ENCODE measurements around the gene ATOX1.
A peak's percentile ranks its signal among the peaks of the same experiment; 100 is the strongest.

ATOX1 gene

DNA sequence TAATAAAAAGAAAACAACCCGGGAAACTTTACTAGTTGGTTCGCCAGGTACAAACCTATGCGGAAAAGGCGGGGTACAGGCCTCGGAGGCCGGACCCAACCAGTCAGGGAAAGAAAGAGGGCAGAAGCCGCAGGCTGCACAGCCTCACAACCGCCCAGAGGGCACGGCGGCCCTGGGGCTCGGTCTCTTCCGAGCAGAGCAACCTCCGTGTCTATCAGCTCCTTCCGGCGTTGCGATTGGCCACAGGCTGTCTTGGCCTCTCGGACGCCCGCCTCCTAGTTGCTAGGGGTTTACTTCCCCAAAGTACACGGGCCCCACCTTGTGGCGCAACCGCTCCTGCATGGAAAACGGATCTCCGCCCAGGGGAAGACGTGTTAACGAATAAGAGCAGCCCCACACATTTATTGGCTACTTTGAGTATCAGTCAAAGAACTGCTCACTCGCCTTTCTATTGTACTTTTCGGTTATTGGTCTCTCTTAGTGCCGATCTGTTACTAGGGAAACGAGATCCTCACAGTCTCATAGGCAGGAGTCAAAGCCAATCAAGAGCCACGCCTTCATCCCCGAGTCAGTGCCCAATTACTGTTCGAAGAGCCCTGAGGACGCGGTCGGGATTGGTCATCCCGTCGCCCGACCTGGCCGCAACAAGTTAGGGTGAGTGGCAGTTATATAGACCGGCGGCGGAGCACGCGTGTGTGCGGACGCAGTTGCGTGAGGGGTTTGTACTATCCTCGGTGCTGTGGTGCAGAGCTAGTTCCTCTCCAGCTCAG, 13.0 kb upstream of the ATOX1 start, which contains the start of gene G3BP1:
G3BP1 (plus strand) TSS at position 696 of the 770 bp plus-strand sequence. CDS start 14,667 bp downstream, outside the sequence.
- intact Hi-C loops (cut with DNase I) = loop anchor here (1.0 kb wide), 1 partner anchor 13 kb away; the partner anchor contains the start of gene ATOX1

DNA sequence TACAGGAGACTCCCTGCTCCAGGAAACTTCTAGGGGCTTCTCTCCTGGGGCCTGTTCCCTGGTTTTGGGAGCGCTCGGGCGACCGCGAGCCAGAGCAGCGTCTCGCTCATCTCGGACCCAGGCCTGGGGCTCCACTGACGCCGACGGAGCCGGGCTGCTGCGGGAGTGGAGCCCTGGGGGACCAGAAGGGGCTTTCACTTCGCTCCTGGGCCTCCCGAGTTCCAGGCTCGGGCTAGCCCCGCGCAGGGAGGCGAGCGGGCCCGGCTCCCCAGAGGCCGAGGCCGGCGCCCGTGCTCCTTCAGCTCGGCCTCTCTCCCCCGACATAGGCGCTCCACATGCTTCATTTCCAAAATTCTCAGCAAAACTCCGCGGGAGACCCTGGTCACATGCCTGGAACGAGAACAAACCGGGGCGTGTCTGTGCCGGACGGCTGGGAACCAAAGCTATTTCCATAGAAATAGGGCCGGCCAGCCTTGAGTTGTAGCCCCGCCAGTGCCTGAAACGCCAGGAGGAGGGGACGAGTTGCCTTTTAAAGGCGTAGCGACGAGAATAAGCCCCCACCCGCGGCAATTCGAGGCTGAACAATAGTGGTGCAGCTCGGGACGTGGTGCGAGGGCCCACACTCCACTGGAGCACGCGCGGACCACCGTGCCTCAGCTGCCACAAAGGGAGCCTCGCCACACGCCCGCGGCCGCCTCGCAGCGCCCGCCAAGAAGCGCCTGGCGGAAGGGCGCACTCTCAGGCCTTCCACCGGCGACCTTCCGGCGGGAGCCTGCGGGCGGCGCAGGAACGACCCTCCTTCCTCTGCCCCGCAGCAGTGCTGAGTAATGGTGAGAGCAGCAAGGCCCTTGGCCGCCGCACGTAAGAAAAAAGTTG, 12.2 kb upstream of the ATOX1 start:
- peak; percentile 55 to 87 (median 72) for DNase-seq

More for the DNA sequence above, 13.0 kb upstream of the ATOX1 start, which contains the start of gene G3BP1:
- peak; percentile 98 to 100 (median 100) for DNase-seq

DNA sequence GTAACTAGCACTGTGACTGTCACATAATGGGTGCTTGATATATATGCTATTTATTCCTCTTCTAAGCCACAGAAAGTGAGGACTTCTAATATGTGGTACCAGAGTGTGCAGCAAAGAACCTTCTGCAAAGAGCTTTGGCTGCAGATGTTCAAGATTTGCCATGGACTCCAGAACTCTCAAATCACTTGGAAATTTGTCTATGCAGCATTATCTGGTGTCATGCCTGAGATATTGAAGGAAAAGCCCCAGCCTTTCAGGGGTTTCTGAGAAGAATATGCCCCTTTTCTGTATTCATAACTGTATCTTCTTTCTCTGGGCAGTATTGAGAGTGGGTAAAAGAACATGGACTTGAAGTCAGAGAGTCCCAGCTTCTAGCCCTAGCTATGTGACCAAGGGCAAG, 8.5 kb upstream of the ATOX1 start:
- intact Hi-C loops (cut with DNase I) = no loop called here
- no peak for DNase-seq

More for the DNA sequence above, 12.2 kb upstream of the ATOX1 start:
- intact Hi-C loops (cut with DNase I) = loop anchor here (1.0 kb wide), 1 partner anchor 12 kb away; the partner anchor contains the start of gene ATOX1

DNA sequence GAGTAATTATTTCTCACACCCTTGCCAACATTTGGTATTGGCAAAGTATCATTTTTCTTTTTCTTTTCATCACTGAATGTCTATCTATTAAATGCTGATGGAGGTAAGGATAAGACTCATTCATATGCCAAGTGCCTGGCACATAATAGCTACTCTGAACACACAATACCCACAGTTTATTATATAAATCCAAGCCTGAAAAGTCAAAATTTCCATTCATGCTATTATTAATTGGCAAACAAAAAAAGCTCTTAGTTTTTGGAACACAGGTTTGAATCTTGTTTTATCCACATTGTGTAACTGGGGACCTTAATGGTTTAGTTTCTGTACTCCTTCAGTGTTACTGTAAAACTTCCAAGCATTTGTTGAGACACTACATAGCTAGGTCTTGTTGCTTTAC, 6.4 kb upstream of the ATOX1 start:
- intact Hi-C loops (cut with DNase I) = no loop called here
- no peak for DNase-seq

DNA sequence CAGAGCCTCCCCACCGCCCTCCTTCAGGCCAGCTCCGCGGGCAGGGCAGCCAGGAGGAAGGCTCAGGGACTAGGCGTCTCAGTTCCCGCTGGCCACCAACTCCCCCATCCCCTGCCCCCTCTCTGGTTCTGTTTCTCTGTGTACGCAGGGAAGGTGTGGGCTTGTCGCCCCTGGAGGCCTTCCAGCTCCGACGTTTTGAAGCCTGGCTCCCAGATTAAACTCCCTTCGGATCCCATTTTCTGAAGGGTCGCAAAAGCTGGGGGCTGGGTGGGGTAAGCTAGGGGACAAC, 346 bp downstream of the ATOX1 start:
- DNase-seq = peak in 9 of 42 donors; percentile 13 to 57 (median 32)
- intact Hi-C loops (cut with DNase I) = loop anchor here (1.0 kb wide), 1 partner anchor 13 kb away; the partner anchor contains the start of gene G3BP1

DNA sequence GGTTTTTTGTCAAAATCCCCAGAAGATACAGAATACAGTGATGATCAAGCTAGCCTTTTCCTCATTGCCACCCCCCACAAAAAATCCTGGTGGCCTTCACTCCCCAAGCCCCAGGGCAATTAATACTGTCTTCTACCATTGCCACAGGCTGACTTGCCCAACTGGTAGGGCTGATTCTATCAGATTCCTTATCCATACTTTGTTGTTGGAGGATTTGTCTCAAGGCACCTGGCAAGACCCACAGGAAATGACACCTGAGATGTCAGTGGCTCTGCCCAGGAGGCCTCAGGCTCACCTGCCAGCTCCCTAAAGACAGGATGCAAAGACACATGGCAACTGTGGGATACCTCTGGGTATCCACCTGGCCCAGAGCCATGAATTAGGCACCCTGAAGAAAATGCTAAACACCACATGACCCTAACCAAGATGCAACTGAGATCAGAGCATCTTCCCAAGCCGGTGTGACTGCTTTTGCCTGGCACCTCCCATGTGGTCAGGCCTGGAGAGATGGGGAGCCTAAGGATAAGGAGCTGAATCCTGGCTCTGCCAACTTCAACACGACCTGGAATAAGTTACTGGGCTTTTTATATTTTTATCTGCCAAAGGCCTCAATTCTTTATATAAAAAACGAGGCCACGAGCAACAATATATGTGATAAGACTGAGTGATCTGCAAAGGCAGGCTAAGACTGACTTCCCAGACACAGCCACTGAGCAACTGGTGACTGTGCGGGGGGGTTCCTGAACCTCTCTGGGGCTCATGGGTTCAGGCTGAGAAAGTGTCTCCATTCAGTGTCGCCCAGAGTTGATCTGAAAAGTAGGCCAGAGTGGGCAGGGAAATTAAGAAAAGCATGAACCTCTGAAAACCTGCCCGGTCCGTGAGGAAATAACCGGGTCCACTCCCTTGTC, 944 bp downstream of the ATOX1 start:
- intact Hi-C loops (cut with DNase I) = loop anchor here (1.0 kb wide), 1 partner anchor 14 kb away; the partner anchor contains the start of gene G3BP1
- DNase-seq = peak in 7 of 42 donors; percentile 16 to 33 (median 31)

DNA sequence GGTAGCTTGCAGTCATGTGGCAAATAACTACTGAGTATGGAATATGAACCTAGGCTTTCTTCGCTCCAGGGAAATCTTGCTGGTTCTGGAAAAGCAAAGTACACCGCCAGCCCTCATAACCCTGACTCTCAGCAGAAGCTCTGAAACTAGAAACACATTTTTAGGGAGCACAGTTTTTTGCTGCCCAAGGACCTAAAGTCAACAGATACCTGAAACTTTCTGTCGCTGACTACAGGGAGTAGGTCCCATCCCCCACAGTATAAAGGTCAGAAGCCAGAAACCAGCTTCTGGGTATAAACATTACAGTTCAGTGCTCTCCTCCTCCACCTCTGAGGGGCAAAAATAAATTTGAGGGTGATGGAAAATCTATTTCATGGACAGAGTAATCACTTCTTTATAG, 3.0 kb downstream of the ATOX1 start:
- intact Hi-C loops (cut with DNase I) = no loop called here
- DNase-seq = no peak

DNA sequence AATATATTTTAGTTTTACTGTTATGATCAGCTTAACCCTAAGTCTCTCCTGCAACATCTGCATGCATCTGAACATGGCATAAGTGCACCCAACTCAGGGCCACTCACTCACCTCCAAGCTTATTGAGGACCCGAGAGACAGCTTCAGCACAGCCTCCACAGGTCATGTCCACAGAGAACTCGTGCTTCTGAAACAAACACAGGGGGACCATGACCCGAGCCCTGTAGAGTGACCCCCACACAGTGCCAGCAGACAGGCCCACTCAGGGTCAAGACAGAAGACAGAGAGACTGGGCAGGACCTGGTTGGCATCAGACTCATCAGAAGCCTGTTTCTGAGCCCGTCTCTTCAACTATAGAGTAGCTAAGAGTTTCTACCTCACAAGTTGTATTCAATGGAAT, 6.8 kb downstream of the ATOX1 start:
- no peak for DNase-seq
- intact Hi-C loops (cut with DNase I) = no loop called here

DNA sequence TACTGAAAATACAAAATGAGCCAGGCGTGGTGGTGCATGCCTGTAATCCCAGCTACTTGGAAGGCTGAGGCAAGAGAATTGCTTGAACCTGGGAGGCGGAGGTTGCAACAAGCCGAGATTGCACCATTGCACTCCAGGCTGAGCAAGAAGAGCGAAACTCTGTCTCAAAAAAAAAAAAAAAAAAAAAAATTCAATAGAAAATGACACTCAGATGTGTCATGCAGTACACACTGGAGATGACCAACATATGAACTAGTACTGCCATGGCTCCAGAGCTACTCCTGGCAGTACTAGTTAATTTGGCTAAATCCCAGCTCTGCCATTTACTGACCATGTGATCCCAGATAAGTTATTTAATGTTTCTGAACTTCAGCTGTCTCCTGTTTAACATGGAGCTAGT, 7.3 kb downstream of the ATOX1 start:
- DNase-seq = no peak
- intact Hi-C loops (cut with DNase I) = no loop called here

DNA sequence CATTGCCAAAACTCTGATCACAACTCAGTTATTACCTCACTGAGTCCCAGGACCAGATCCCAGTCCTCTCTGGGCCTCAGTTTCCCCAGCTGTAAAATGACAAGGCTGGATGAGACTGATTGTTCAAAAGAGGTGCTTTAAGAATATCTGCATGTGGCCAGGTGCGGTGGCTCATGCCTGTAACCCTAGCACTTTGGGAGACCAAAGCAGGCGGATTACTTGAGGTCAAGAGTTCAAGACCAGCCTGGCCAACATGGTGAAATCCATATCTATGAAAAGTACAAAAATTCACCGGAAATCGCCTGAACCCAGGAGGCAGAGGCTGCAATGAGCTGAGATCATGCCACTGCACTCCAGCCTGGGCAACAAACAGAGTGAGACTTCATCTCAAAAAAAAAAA, 8.3 kb downstream of the ATOX1 start:
- intact Hi-C loops (cut with DNase I) = no loop called here
- no peak for DNase-seq

DNA sequence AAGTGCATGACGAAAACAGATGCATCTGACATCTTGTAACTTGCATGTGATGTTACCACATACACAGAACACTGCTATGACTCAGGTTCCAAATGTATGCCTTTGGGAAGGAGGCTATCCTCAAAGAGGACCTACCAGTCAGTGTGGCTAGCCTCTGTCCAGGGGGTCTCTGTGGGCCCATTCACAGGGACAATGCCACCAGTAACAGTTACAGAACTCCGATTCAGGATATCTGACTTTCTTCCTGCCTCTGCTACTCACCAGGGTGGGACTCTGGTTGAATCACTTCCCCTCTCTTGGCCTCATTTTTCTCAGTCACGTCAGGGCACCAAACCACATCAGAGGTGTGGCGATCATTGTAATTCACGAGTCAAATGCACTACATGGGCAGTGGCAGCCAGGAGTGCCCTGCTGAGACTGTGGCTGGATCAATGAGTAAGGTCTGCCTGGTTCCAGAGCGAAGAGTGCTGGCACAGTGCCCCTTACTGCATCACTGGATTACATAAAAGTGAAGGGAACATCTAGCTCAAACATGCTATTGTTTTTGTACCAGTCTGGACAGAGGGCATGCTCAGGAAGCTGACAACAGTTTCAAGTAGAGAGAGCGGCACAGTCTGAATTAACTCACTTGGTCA, 13.2 kb downstream of the ATOX1 start:
- peak; percentile 60 to 95 (median 81) for DNase-seq
- intact Hi-C loops (cut with DNase I) = loop anchor here (10.0 kb wide), 1 partner anchor 300 kb away; the partner anchor contains the start of gene SLC36A1

DNA sequence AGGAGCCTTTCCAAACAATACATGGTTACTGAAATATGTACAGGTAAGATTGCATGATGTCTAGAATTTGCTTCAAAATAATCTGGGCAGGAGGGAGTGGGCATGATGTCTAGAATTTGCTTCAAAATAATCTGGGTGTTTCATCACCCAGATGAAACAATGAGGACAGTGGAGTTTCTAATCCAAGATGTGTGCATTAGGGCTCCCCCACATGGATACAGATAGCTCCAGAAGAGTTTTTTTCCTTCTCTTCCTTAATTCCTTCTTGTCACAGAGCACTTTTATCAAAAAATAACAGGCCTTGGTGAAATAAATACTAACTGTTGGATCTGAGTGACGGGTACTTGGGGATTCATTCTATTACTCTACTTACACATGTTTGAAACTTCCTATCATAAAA, 14.9 kb downstream of the ATOX1 start:
- intact Hi-C loops (cut with DNase I) = loop anchor here (10.0 kb wide), 1 partner anchor 299 kb away; the partner anchor contains the start of gene SLC36A1

DNA sequence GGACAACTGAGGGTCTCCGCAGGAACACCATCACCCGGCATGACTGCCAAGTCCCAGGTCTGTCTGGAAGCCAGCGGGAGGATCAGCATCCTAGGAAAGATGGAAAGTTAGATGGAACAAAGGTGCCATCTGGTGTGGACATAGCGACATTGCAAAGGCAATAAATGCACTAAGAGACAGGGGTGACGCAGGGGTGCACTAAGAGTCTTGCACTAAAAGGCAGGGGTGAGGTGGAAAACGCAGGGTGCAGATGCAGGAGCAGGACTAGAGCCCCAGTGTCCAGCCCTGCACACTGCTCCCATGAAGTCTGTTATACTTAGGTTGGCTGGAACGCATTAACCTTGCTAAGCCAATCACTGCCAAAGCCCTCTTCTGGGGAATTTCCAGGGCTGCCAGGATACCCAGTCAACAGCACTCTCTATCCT, 15.5 kb downstream of the ATOX1 start:
- peak; percentile 27 to 85 (median 62) for DNase-seq
- intact Hi-C loops (cut with DNase I) = loop anchor here (1.0 to 10.0 kb wide), 2 partner anchors 84 to 298 kb away; partner anchors contain the start of gene SLC36A1

More for the DNA sequence above, 14.9 kb downstream of the ATOX1 start:
- DNase-seq = peak in 2 of 42 donors; percentile 16 to 18

DNA sequence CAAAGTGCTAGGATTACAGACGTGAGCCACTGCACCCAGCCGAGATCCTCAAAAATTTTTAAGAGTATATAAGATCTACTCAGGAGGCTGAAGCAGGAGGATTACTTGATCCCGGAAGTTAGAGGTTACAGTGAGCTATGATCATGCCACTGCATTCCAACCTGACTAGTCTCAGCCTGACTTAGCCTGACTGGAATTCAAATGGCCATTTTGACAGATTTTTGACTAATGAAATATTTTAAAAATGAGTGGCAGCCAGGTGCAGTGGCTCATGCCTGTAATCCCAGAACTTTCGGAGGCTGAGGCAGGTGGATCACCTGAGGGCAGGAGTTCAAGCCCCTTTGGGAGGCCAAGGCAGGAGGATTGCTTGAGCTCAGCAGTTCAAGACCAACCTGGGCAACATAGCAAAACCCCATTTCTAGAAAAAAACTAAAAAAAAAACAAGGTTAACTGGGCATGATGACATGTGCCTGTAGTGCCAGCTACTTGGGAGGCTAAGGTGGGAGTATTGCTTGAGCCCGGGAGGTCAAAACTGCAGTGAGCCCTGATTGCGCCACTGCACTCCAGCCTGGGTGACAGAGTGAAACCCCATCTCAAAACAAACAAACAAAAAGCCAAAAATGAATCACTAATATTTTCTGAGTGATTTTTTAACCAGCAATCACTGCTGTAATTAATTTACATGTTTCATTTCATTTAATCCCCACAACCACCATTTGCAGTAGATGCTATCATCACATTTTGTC, 16.6 kb downstream of the ATOX1 start:
- DNase-seq = no peak
- intact Hi-C loops (cut with DNase I) = loop anchor here (1.0 to 10.0 kb wide), 2 partner anchors 83 to 297 kb away; partner anchors contain the start of gene SLC36A1

DNA sequence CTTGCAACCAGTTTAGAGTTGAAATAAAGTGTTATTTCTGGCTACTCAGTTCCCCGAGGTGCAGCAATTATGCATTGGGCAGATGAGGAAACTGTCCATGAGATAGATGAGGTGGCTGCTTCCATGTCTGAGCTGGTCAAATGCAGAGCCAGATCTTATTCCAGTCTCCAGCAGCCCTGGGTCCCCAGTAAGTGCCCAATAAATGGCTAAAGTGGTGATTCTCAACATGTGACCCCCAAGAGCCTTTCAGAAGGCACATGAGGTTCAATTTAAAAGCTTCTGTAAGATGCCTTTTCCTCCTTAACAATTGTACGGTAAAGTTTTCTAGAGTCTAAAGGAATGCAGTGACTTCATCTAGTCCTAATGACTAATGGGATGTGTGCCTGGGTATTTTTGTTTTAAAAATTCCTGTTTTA, 17.5 kb downstream of the ATOX1 start:
- no peak for DNase-seq
- intact Hi-C loops (cut with DNase I) = loop anchor here (10.0 kb wide), 1 partner anchor 296 kb away; the partner anchor contains the start of gene SLC36A1

DNA sequence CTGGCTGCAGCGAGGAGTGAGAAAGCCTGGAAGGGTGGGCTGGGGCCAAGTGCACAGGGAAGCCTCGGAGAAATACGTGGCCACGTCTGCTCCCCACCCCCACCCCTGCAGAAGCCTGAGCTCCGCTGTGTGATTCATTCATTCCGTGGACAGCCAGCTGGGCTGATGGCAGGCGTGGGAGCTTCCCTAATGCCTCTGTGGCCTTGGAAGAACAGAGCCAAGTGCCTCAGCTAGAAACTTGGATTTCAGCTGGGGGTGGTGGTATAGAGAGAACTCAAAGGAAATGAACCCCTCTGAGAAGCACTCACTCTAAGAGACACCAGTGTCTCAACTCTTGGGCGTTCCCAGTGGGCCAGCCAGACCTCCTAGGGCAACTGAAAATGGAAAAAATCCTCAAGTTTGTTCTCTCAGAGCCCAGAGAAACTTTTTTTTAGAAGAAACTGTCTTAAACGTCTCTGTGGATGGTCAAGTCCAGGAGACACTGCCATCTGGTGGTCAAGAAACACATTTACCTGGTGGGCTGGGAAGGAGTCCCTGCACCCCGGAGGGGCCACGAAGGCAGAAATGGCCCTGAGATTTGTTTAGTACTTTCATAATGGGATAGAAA, 18.0 kb downstream of the ATOX1 start:
- peak in 38 of 42 donors; percentile 17 to 86 (median 62) for DNase-seq

More for the DNA sequence above, 18.0 kb downstream of the ATOX1 start:
- intact Hi-C loops (cut with DNase I) = loop anchor here (10.0 kb wide), 1 partner anchor 296 kb away; the partner anchor contains the start of gene SLC36A1

All from head of caudate nucleus (tissue), 42 donors.